Measurements from ENCODE around the gene MMP2.

MMP2 gene

GRCh38 chr16:55513616-55514015 lies 34.6 kb downstream of the MMP2 start:
- DNase-seq (ENCODE audit: low read depth in 2 of 2), result no peak

GRCh38 chr16:55515111-55515510 lies 36.1 kb downstream of the MMP2 start:
- no peak for DNase-seq (ENCODE audit: low read depth in 2 of 2)

GRCh38 chr16:55521792-55522191 lies 42.8 kb downstream of the MMP2 start:
- no peak for DNase-seq (ENCODE audit: low read depth in 2 of 2)

GRCh38 chr16:55526441-55526840 lies 47.4 kb downstream of the MMP2 start:
- no peak for DNase-seq (ENCODE audit: low read depth in 2 of 2)

- no peak for DNase-seq (ENCODE audit: low read depth in 2 of 2)
These were observed 48.9 kb downstream of the MMP2 start for GRCh38 chr16:55527885-55528284.

GRCh38 chr16:55529018-55529417 lies 50.0 kb downstream of the MMP2 start:
- no peak for DNase-seq (ENCODE audit: low read depth in 2 of 2)

GRCh38 chr16:55530316-55530856 lies 51.4 kb downstream of the MMP2 start:
- DNase-seq (ENCODE audit: low read depth in 2 of 2), result no peak

- no peak for DNase-seq (ENCODE audit: low read depth in 2 of 2)
These were observed 53.2 kb downstream of the MMP2 start for GRCh38 chr16:55532227-55532626.

- no peak for DNase-seq (ENCODE audit: low read depth in 2 of 2)
These were observed 55.8 kb downstream of the MMP2 start for GRCh38 chr16:55534756-55535155.

- DNase-seq (ENCODE audit: low read depth in 2 of 2), result no peak
These were observed 60.1 kb downstream of the MMP2 start for GRCh38 chr16:55539049-55539448.

- DNase-seq (ENCODE audit: low read depth in 2 of 2), result no peak
These were observed 60.5 kb downstream of the MMP2 start for GRCh38 chr16:55539488-55539887.

GRCh38 chr16:55540221-55540620 lies 61.2 kb downstream of the MMP2 start:
- DNase-seq (ENCODE audit: low read depth in 2 of 2), result no peak

GRCh38 chr16:55542459-55543082 lies 63.6 kb downstream of the MMP2 start:
- no peak for DNase-seq (ENCODE audit: low read depth in 2 of 2)

- no peak for DNase-seq (ENCODE audit: low read depth in 2 of 2)
These were observed 64.5 kb downstream of the MMP2 start for GRCh38 chr16:55543472-55543871.

- DNase-seq (ENCODE audit: low read depth in 2 of 2), result no peak
These were observed 73.6 kb downstream of the MMP2 start for GRCh38 chr16:55552621-55553020.

GRCh38 chr16:55555436-55555835 lies 76.4 kb downstream of the MMP2 start:
- DNase-seq (ENCODE audit: low read depth in 2 of 2), result no peak

All from stimulated activated CD4-positive, alpha-beta T cell treated with anti-CD3 and anti-CD28 coated beads, Interleukin-12 subunit alpha, Interleukin-12 subunit beta, amount 100 ng/mL, for 24 hours (primary cell).